Measurements from ENCODE around the gene DOK1. TPM values are rescaled to one million over a fixed set of nuclear protein-coding genes. Genes with fewer than 3 reads are reported as not detected.
A peak's percentile ranks its signal among the peaks of the same experiment; 100 is the strongest.

Gene DOK1
- total RNA-seq, 2 experiments from 2014 or later: 15.0 to 16.6 TPM

DNA sequence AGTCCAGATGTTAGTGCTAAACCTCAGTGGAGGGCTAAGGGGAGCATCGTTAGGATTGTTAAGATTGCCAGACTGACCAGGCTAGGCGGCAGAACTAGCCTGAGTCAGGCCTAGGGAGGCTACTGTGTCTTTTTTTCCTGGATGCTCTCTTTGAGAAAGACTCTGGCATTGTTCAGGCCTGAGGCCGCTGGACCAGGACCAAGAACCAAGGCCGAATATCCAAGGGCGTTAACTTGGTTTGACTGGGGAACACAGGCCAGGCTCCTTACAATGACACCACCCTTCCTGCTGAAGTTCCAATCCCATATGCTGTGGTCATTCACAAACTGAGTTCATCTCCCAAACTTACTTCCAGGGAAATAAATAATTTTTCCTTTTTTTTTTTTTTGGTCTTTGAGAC is 14.2 kb upstream of the DOK1 start:
- H3K4me3 Mint-ChIP-seq: no peak overlapping the region
- CTCF ChIA-PET: interaction anchor here (1.0 to 1.5 kb wide), 4 partner anchors 9 to 58 kb away, joined by 3 to 4 read pairs (median 4); no protein-coding TSS in a partner anchor

DNA sequence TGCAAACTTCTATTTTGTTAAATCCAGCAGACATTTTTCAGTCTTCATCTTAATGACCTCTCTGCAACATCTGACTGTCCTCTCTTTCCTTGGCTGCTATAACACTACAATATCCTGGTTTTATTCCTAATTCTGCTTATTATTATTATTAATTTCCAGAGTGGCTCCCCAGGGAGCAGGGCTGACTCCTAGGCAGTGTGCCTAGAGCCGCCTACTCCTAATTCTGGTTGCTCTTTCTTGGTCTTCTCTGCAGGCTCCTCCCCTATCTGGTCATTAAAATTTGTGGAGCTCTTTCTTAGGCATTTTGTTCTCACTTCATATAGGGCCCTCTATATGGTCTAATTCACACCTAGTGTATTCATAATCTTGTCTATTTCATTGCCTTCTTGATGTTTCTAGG is 11.5 kb upstream of the DOK1 start:
- H3K9me3 Mint-ChIP-seq: no peaks in the 10 kb centered on the region
- no peak for DNase-seq
- ChIA-PET POLR2A (interaction anchor here (0.5 to 0.8 kb wide), 2 partner anchors 29 to 59 kb away, joined by 3 read pairs; no protein-coding TSS in a partner anchor), CTCF (interaction anchor here (0.9 to 1.1 kb wide), 2 partner anchors 11 to 43 kb away, joined by 3 read pairs; no protein-coding TSS in a partner anchor)
- H3K36me3 Mint-ChIP-seq (ENCODE audit: low read depth): no peaks in the 10 kb centered on the region
- intact Hi-C loops (cut with micrococcal nuclease): no loop called here
- ATAC-seq: no peak
- H3K4me1 Mint-ChIP-seq (ENCODE audit: low read depth): no peaks in the 10 kb centered on the region
- no peak overlapping the region for H3K4me3 Mint-ChIP-seq
- H3K27me3 Mint-ChIP-seq: peaks cover 35% of the 10 kb centered on the region
- TF ChIP-seq, protein P1, sequence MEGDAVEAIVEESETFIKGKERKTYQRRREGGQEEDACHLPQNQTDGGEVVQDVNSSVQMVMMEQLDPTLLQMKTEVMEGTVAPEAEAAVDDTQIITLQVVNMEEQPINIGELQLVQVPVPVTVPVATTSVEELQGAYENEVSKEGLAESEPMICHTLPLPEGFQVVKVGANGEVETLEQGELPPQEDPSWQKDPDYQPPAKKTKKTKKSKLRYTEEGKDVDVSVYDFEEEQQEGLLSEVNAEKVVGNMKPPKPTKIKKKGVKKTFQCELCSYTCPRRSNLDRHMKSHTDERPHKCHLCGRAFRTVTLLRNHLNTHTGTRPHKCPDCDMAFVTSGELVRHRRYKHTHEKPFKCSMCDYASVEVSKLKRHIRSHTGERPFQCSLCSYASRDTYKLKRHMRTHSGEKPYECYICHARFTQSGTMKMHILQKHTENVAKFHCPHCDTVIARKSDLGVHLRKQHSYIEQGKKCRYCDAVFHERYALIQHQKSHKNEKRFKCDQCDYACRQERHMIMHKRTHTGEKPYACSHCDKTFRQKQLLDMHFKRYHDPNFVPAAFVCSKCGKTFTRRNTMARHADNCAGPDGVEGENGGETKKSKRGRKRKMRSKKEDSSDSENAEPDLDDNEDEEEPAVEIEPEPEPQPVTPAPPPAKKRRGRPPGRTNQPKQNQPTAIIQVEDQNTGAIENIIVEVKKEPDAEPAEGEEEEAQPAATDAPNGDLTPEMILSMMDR (IDR thresholded peaks at IDR 0.05): no peak
- no peak overlapping the region for H3K27ac Mint-ChIP-seq

More for the DNA sequence above, 14.2 kb upstream of the DOK1 start:
- Mint-ChIP-seq H3K9me3 (no peaks in the 10 kb centered on the region), H3K36me3 (ENCODE audit: low read depth) (no peaks in the 10 kb centered on the region), H3K4me1 (ENCODE audit: low read depth) (no peaks in the 10 kb centered on the region), H3K27ac (no peak overlapping the region), H3K27me3 (peaks cover 20% of the 10 kb centered on the region)
- TF ChIP-seq, protein P1 (IDR thresholded peaks at IDR 0.05): no peak
- DNase-seq: no peak
- intact Hi-C loops (cut with micrococcal nuclease): no loop called here
- no peak for ATAC-seq
- POLR2A ChIA-PET: no interaction called here

DNA sequence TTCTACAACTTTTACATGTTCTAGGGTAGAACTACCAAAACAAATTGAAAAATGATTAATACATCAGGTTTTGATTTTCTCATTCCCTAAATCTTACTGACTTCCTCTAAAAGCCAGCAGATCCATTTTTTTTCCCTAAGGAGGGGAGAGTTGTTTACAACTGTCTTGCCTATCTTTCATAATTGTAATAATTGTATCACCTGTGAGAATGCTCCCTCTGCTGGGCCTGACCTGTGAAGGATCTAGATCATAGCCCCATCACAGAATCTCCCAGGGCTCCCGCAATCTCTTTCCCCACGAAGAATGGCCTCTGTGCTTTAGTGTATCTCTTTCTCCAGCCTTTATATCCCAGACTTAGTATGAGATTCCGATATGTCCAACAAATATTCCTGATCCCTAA is 9.9 kb upstream of the DOK1 start:
- no peak overlapping the region for H3K27ac Mint-ChIP-seq
- intact Hi-C loops (cut with micrococcal nuclease): no loop called here
- H3K27me3 Mint-ChIP-seq: peaks cover 39% of the 10 kb centered on the region
- no peaks in the 10 kb centered on the region for H3K4me1 Mint-ChIP-seq (ENCODE audit: low read depth)
- ChIA-PET POLR2A (no interaction called here), CTCF (interaction anchor here (0.8 to 3.1 kb wide), 8 partner anchors 8 to 62 kb away, joined by 3 to 21 read pairs (median 7); partner anchors contain the start of genes CCDC142, LOXL3 and TTC31)
- no peaks in the 10 kb centered on the region for H3K36me3 Mint-ChIP-seq (ENCODE audit: low read depth)
- TF ChIP-seq, protein P1 (IDR thresholded peaks at IDR 0.05): peak; percentile 44
- peak; percentile 47 for DNase-seq
- no peaks in the 10 kb centered on the region for H3K9me3 Mint-ChIP-seq
- no peak overlapping the region for H3K4me3 Mint-ChIP-seq
- ATAC-seq: no peak

DNA sequence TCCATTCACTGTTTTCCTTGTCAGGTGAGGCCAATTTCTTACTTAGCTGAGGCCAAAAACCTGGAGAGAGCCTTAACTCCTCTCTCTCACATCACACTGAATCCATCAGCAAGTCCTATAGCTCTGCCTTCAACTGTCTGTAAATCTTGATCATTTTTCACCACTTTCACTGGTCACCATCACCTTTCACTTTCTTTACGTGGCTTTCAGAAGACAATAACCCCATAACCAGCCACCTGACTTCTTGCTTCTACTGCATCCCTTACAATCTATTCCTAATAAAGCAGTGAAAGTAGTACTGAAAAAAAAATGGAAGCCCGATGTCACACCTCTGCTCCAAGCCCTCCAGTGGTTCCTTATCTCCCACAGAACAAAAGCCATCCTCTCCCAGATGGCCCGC is 8.5 kb upstream of the DOK1 start:
- H3K27me3 Mint-ChIP-seq: peaks cover 44% of the 10 kb centered on the region
- no peak overlapping the region for H3K4me3 Mint-ChIP-seq
- no peaks in the 10 kb centered on the region for H3K36me3 Mint-ChIP-seq (ENCODE audit: low read depth)
- TF ChIP-seq, protein P1 (IDR thresholded peaks at IDR 0.05): no peak
- H3K4me1 Mint-ChIP-seq (ENCODE audit: low read depth): no peaks in the 10 kb centered on the region
- POLR2A ChIA-PET: no interaction called here
- H3K9me3 Mint-ChIP-seq: no peaks in the 10 kb centered on the region
- no peak for DNase-seq
- intact Hi-C loops (cut with micrococcal nuclease): no loop called here
- no peak for ATAC-seq
- CTCF ChIA-PET: interaction anchor here (1.0 to 3.1 kb wide), 7 partner anchors 13 to 64 kb away, joined by 3 to 21 read pairs (median 7); partner anchors contain the start of genes CCDC142 and TTC31
- H3K27ac Mint-ChIP-seq: no peak overlapping the region

DNA sequence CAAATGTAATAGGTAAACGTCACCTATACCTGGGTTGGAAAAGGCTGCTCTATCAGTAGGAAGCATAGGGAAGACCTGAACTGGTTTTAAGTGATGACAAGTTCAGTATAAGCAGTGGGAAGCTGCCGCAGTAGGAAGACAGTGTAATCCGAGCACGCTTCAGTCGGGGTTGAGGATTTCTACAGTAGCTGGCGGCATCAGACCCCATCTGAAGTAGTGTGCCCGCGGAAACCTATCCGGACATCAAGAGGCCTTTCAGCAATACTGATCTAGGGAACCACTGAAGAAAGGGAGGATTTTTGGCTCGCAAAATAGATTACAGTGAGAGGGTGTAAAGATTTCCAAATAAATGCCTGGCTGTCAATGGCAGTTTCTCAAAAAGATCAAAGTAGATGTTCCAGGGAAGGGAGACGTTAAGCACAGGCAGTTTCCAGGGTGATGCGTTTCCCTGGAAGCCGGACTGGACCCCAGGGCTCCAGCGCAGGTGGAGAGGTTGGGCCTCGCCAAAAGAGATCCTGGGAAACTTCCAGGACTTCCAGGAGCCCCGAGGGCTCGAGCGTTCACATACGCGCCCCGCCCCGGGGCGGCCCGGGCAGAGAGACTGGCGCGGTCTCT is 6.1 kb upstream of the DOK1 start:
- ChIA-PET POLR2A (interaction anchor here (1.2 kb wide), 1 partner anchor 37 kb away, joined by 4 read pairs; no protein-coding TSS in a partner anchor), CTCF (interaction anchor here (1.1 kb wide), 1 partner anchor 17 kb away, joined by 4 read pairs; no protein-coding TSS in a partner anchor)
- Mint-ChIP-seq H3K27me3 (peaks cover 52% of the 10 kb centered on the region), H3K36me3 (ENCODE audit: low read depth) (no peaks in the 10 kb centered on the region), H3K27ac (no peak overlapping the region), H3K4me1 (ENCODE audit: low read depth) (peaks cover 5% of the 10 kb centered on the region), H3K9me3 (no peaks in the 10 kb centered on the region), H3K4me3 (peak overlapping the region; percentile 59)
- ATAC-seq (no peak), DNase-seq (no peak)
- intact Hi-C loops (cut with micrococcal nuclease): no loop called here
- TF ChIP-seq, protein P1 (IDR thresholded peaks at IDR 0.05): no peak
